HL-60 (cell line): ENCODE results near the gene FOXRED2.

Source experiments
- CTCF ChIP-seq: IDR thresholded peaks from one replicate; pipeline ENCODE4 v1.5.1; 2011; ENCODE audit warnings: low read length, control low read depth, inconsistent platforms; ENCODE audit not compliant: insufficient read depth
- GABPA ChIP-seq: IDR thresholded peaks from 2 replicates; pipeline ENCODE4 v1.6.1; 2012; ENCODE audit warnings: low read depth
- POLR2AphosphoS5 ChIP-seq: IDR thresholded peaks from 2 replicates; pipeline ENCODE4 v1.6.1; 2012; ENCODE audit warnings: low read depth
- REST ChIP-seq: IDR thresholded peaks from 2 replicates; pipeline ENCODE4 v1.6.1; 2012; ENCODE audit warnings: low read depth; ENCODE audit not compliant: insufficient replicate concordance

- peak; percentile 99 for TF ChIP-seq CTCF
- no peak for TF ChIP-seq REST
- TF ChIP-seq POLR2AphosphoS5 = no peak
- TF ChIP-seq GABPA = no peak
Observed at GRCh38 chr22:36470162-36470993, 36.5 kb downstream of the FOXRED2 start.
